GM13976 (cell line): ENCODE data around the gene FAM118B.

Experiments
- DNase-seq: peaks from one replicate; pipeline ENCODE4 v3.0.0; 2012; ENCODE audit warnings: low spot score
- in situ Hi-C: fragments of 300-500 bp; cut with MboI; formaldehyde crosslinking; loops from one replicate; pipeline ENCODE4 v1.12.0; 2022; ENCODE audit warnings: low sequenced_read_pairs, mixed read lengths, inconsistent platforms; ENCODE audit not compliant: unreplicated experiment
- TF ChIP-seq, protein P1 (sequence below): IDR thresholded peaks from 2 replicates; pipeline ENCODE4 v1.5.1; 2012; ENCODE audit warnings: borderline replicate concordance, mild to moderate bottlenecking; ENCODE audit not compliant: insufficient read depth; ENCODE audit errors: extremely low read depth, missing control alignments, control extremely low read depth

The FAM118B gene

DNA sequence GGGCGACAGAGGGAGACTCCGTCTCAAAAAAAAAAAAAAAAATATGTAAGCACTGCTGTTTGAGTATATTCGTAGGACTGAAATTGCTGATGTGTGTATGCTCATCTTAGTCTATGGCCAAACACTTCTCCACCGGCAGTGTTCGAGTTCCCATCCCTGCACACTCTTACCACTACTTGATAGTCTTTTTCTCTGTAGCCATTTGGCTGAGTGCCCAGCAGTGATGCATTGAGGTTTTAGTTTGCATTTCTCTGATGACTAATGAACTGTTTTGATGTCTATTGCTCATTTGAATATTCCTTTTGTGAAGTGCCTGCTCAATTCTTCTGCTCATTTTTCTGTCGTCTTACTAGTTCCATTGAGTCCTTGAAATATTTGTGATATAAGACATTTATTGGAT, 73.2 kb downstream of the FAM118B start:
- TF ChIP-seq, protein P1, sequence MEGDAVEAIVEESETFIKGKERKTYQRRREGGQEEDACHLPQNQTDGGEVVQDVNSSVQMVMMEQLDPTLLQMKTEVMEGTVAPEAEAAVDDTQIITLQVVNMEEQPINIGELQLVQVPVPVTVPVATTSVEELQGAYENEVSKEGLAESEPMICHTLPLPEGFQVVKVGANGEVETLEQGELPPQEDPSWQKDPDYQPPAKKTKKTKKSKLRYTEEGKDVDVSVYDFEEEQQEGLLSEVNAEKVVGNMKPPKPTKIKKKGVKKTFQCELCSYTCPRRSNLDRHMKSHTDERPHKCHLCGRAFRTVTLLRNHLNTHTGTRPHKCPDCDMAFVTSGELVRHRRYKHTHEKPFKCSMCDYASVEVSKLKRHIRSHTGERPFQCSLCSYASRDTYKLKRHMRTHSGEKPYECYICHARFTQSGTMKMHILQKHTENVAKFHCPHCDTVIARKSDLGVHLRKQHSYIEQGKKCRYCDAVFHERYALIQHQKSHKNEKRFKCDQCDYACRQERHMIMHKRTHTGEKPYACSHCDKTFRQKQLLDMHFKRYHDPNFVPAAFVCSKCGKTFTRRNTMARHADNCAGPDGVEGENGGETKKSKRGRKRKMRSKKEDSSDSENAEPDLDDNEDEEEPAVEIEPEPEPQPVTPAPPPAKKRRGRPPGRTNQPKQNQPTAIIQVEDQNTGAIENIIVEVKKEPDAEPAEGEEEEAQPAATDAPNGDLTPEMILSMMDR, result no peak
- DNase-seq, result peak; percentile 73
- in situ Hi-C loops, result no loop called here

GRCh38 chr11:126288237-126288636, 76.7 kb downstream of the FAM118B start:
- TF ChIP-seq, protein P1, result no peak
- in situ Hi-C loops, result no loop called here
- DNase-seq, result no peak

DNA sequence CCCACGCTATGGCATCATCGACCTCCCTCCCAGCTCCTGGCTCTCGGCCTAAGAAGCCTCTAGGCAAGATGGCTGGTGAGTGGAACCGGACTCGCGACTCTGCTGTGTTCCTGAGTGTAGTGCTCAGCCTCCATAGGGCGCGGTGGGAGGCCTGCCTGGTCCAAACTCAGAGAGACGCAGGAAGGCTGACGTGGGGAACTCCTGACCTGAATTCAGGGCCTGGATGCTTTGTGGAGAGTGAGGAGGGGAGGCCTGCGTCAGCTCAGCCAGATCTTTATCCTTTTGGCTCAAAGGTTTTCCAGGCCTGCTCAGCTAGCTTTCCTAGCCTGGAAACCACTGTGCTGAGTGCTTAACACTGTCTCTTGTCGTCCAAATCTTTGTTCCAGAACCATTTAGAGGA, 79.3 kb downstream of the FAM118B start:
- in situ Hi-C loops, result no loop called here
- no peak for DNase-seq
- TF ChIP-seq, protein P1, result no peak

DNA sequence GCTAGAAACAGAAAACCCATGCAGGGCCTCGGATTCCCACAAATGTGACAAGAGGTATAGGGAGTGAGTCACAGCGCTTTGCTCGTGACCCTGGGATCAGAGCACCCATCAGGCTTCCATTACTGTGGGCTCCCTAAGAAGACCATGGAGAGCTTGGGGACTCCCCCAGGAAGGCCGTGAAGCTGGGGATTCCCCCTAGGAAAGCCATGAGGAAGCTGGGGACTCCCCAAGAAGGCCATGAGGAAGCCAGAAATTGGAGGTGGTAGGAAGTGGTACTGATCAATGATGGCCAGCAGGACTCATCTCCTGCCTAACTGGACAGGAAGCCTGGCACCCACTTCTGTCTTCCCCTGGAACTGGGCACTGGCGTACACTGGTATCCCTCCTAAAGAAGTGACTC, 82.1 kb downstream of the FAM118B start:
- DNase-seq, result no peak

DNA sequence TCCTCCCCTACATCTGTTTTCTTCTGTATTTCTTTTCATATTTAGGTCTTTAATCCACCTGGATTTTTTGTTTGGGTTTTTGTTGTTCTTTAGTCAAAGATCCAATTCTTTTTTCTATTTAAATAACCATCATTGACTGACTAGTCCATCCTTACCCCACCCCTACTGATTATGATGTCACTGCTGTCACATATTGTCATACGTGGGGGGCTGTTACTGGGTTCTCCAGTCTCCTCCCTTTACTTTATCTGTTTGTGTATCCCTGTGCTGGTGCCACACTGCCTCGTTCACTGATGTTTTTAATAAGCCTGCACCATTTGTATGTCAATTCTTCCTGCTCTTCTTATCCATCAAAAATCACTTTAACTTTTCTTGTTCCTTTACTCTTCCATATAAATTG, 85.4 kb downstream of the FAM118B start:
- in situ Hi-C loops, result no loop called here

More for the DNA sequence above, 82.1 kb downstream of the FAM118B start:
- in situ Hi-C loops, result no loop called here
- TF ChIP-seq, protein P1, result no peak

DNA sequence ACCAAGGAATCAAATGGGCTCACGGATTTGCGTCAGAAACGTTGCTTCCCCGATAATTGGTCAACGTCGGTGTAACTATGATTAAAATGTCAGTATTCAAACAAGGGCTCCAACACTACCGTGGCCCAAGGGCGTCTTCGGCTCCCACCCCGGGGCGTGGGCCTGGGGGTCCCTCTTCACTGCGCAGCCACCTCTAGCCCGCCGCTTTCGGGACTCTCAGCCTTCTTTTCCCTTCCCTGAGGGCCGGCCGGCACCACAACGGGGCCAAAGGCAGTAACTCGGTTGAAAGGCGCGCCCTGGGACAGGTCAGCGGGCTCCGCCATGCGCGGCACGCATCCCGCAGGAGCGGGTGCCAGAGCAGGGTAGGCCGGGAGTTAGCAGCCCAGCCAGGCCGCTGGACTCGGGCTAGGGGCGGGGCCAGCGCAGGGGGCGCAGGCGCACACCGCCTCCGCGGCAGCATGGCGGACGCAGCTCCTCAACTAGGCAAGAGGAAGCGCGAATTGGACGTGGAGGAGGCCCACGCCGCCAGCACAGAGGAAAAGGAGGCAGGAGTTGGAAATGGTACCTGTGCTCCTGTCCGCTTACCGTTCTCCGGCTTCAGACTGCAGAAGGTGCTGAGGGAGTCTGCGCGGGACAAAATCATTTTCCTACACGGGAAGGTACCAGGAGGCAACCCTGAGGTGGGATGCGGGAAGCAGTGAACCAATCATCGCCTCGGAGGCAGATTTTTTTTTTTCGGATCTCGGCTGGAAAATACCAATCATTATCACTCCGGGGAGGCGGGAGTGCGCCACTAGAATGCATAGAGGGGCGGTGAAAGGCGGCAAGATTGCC, 92.3 kb downstream of the FAM118B start, which contains the start of gene DCPS:
DCPS (plus strand) TSS at position 438 of the 834 bp plus-strand sequence; CDS start at position 459, 21 bp downstream.
- TF ChIP-seq, protein P1, result no peak
- in situ Hi-C loops, result no loop called here
- peak; percentile 94 for DNase-seq

More for the DNA sequence above, 85.4 kb downstream of the FAM118B start:
- no peak for DNase-seq
- TF ChIP-seq, protein P1, result no peak
